ENCODE measurements around the gene CHST6.

DNA sequence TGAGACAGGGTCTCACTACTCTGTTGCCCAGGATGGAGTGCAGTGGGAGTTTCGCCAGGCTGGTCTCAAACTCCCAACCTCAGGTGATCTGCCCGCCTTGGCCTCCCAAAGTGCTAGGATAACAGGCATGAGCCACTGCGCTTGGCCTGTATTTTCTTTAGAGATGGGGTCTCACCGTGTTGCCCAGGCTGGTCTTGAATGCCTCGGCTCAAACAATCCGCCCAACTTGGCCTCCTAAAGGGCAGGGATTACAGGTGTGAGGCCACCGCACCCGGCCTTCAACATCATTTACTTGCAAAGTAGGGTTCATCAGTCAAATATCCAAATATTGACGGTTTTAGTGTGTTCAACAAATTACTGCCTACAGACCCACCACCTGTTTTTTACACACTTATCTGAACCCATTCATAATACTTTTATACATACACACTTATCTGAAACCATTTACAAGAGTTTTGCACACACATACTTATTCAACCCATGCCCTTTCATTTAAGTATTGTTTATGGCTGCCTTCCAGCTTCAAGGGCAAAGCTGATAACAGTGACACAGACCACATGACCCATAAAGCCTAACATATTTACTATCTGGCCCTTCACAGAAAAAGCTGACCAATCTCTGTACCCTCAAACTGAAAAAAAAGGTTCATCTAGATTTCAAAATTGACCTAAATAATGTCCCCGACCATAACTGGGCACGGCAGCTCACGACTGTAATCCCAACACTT lies 42.6 kb downstream of the CHST6 start:
- TF ChIP-seq, protein P1, sequence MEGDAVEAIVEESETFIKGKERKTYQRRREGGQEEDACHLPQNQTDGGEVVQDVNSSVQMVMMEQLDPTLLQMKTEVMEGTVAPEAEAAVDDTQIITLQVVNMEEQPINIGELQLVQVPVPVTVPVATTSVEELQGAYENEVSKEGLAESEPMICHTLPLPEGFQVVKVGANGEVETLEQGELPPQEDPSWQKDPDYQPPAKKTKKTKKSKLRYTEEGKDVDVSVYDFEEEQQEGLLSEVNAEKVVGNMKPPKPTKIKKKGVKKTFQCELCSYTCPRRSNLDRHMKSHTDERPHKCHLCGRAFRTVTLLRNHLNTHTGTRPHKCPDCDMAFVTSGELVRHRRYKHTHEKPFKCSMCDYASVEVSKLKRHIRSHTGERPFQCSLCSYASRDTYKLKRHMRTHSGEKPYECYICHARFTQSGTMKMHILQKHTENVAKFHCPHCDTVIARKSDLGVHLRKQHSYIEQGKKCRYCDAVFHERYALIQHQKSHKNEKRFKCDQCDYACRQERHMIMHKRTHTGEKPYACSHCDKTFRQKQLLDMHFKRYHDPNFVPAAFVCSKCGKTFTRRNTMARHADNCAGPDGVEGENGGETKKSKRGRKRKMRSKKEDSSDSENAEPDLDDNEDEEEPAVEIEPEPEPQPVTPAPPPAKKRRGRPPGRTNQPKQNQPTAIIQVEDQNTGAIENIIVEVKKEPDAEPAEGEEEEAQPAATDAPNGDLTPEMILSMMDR (IDR thresholded peaks at IDR 0.05): no peak
- no peak for TF ChIP-seq POLR2A (IDR thresholded peaks at IDR 0.05)
